Tibial artery (tissue), 4 donors: Measurements from ENCODE around the gene ZNF398.

ENCODE experiments used
- DNase-seq, 2 donors: peaks; one replicate each; pipeline ENCODE4 v3.0.0-alpha.2; 2019
- H3K27ac ChIP-seq, 2 donors: fragments of 200-600 bp; sonication (generic) in 1 of 2; 1 replicate in 1 of 2; 2 replicates in 1 of 2; pipeline ENCODE4 v1.5.1; 2018 to 2019; ENCODE audit warnings: mild to moderate bottlenecking in 1 of 2
- H3K27me3 ChIP-seq, 2 donors: fragments of 200-600 bp; sonication (generic) in 1 of 2; one replicate each; pipeline versions ENCODE4 v1.5.1 to v1.6.0; 2016 to 2019
- H3K36me3 ChIP-seq, 3 donors: fragments of 200-600 bp; sonication (generic) in 2 of 3; one replicate each; pipeline ENCODE4 v1.5.1; 2016 to 2019; ENCODE audit warnings: mild to moderate bottlenecking in 2 of 3
- H3K4me1 ChIP-seq, 4 donors: fragments of 200-600 bp; sonication (generic) in 2 of 4; 1 replicate in 3 of 4; 2 replicates in 1 of 4; pipeline ENCODE4 v1.5.1; 2016 to 2019
- H3K4me3 ChIP-seq, 2 donors: fragments of 200-600 bp; sonication (generic) in 1 of 2; 1 replicate in 1 of 2; 2 replicates in 1 of 2; pipeline ENCODE4 v1.5.1; 2018 to 2019; ENCODE audit warnings: mild to moderate bottlenecking in 2 of 2
- H3K9me3 ChIP-seq, 3 donors: fragments of 200-600 bp; sonication (generic) in 1 of 3; one replicate each; pipeline ENCODE4 v1.5.1; 2016 to 2019
- CTCF ChIP-seq, 2 experiments: fragments of 200-600 bp in 1 of 2; fragments of 450-650 bp in 1 of 2; IDR thresholded peaks; one replicate each; pipeline ENCODE4 v1.5.1; 2017 to 2019; ENCODE audit warnings: antibody characterized with exemption in 2 of 2, mild to moderate bottlenecking in 1 of 2, moderate library complexity in 1 of 2
- intact Hi-C: fragments of 100-400 bp; cut with DNase I; formaldehyde crosslinking; loops from one replicate; pipeline ENCODE4 v1.15.0; 2023; ENCODE audit warnings: low total_unique reads

Gene ZNF398

DNA sequence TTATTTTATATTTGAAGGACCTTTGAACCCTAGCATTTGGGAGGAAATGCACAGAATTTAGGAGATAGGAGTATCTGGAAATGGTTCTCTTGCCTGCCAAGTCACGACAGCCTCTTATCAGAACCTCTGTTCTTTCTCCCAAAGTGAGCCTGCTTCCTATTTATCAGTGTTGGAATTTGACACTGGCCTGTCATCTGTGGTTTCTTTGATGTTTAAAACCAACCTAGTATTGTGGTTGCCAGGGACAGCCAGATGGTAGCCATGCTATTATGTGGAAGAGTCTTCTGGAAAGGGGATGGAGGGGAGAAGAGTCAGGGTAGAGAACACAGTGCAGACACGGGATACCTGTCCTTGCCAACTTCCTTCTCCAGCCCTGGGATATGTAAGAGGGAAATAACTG lies 69.1 kb downstream of the ZNF398 start:
- Histone ChIP-seq H3K36me3 (peaks cover 84 to 100% (median 100%) of the 10 kb centered on the region in 3 donors), H3K9me3 (no peaks in the 10 kb centered on the region), H3K27ac (no peak overlapping the region), H3K4me1 (no peaks in the 10 kb centered on the region), H3K4me3 (no peak overlapping the region), H3K27me3 (no peaks in the 10 kb centered on the region)
- intact Hi-C loops = no loop called here
- no peak for TF ChIP-seq CTCF (IDR thresholded peaks at IDR 0.05)
- DNase-seq = no peak

DNA sequence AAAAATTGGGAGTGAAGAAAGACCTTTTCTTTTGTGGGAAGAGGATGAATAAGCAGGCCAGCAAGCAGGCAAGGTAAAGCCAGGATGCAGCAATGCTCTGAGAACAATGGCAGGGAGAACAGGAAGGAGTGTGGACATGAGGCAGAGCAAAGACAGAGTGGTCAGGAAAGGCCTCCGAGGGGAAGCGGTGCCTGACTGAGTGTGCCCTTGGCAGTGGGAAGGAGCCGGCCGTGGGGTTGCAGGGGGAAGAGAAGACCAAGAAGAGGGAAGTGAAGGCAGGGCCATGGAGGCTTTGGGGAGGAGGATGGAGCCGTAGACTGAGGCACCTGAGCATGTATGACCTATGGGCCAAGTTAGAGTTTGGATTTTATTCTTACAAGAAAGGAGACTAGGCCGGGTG lies 70.3 kb downstream of the ZNF398 start:
- H3K27me3 ChIP-seq = no peaks in the 10 kb centered on the region
- intact Hi-C loops = no loop called here
- no peak overlapping the region for H3K27ac ChIP-seq
- peaks cover 76 to 100% (median 98%) of the 10 kb centered on the region in 3 donors for H3K36me3 ChIP-seq
- H3K9me3 ChIP-seq = no peaks in the 10 kb centered on the region
- H3K4me1 ChIP-seq = no peaks in the 10 kb centered on the region
- no peak overlapping the region for H3K4me3 ChIP-seq
- TF ChIP-seq CTCF (IDR thresholded peaks at IDR 0.05) = no peak
- DNase-seq = no peak

GRCh38 chr7:149218469-149219420 lies 71.5 kb downstream of the ZNF398 start:
- DNase-seq = no peak
- no peaks in the 10 kb centered on the region for H3K9me3 ChIP-seq
- peaks cover 65 to 100% (median 98%) of the 10 kb centered on the region in 3 donors for H3K36me3 ChIP-seq
- H3K4me1 ChIP-seq = no peaks in the 10 kb centered on the region
- H3K27ac ChIP-seq = no peak overlapping the region
- intact Hi-C loops = no loop called here
- no peak for TF ChIP-seq CTCF (IDR thresholded peaks at IDR 0.05)
- no peak overlapping the region for H3K4me3 ChIP-seq
- H3K27me3 ChIP-seq = no peaks in the 10 kb centered on the region

DNA sequence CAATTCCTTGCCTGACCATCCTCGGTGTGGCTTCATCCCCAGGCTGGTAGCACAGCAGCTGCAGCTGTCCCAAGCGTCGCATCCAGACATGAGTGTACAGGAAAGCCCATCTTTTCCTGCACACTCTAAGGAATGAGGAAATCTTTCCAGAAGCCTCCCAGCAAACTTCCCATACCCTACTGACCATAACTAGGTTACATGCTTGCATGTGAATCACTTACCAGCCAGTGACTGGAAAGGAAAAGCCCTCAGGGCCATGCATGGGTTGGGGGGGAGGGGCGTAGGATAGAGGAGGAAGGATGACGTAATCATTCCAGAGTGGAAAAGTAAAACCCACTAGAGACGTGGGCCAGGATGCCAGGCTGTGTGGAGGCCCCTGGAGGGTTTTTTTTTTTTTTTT lies 73.3 kb downstream of the ZNF398 start:
- Histone ChIP-seq H3K9me3 (no peaks in the 10 kb centered on the region), H3K36me3 (peaks cover 56 to 100% (median 97%) of the 10 kb centered on the region in 3 donors), H3K4me3 (no peak overlapping the region), H3K27ac (no peak overlapping the region), H3K27me3 (no peaks in the 10 kb centered on the region), H3K4me1 (no peaks in the 10 kb centered on the region)
- DNase-seq = no peak
- intact Hi-C loops = no loop called here
- TF ChIP-seq CTCF (IDR thresholded peaks at IDR 0.05) = no peak

DNA sequence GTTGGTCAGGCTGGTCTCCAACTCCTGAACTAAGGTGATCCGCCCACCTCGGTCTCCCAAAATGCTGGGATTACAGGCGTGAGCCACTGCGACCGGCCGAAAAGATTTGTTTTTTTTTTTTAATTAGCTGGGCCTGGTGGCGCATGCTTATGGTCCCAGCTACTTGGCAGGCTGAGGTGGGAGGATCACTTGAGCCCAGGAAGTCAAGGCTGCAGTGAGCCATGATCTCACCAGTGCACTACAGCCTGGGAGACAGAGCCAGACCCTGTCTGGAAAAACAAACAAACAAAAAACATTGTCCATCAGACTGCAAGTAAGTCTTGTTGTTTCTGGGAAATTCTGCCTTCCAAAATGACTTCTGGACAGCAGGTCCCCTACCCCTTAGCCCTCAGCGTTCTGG lies 75.9 kb downstream of the ZNF398 start:
- Histone ChIP-seq H3K27ac (no peak overlapping the region), H3K36me3 (peaks cover 33 to 87% (median 73%) of the 10 kb centered on the region in 3 donors), H3K4me3 (no peak overlapping the region), H3K27me3 (no peaks in the 10 kb centered on the region), H3K4me1 (no peaks in the 10 kb centered on the region), H3K9me3 (no peaks in the 10 kb centered on the region)
- intact Hi-C loops = no loop called here
- no peak for DNase-seq
- no peak for TF ChIP-seq CTCF (IDR thresholded peaks at IDR 0.05)
